Panc1 (cell line): ENCODE measurements around the gene PSD4.

Experiments
- POLR2AphosphoS5 ChIP-seq: IDR thresholded peaks from 2 replicates; pipeline ENCODE4 v1.6.1; 2012; ENCODE audit warnings: mild to moderate bottlenecking, low read depth, low read length, moderate library complexity
- SIN3A ChIP-seq: IDR thresholded peaks from 2 replicates; pipeline ENCODE4 v1.6.1; 2012; ENCODE audit warnings: low read depth, mild to moderate bottlenecking, low read length, moderate library complexity, borderline replicate concordance; ENCODE audit not compliant: insufficient read depth
- TCF7L2 ChIP-seq: IDR thresholded peaks from 2 replicates; pipeline ENCODE4 v1.6.1; 2011; ENCODE audit warnings: mild to moderate bottlenecking, low read depth, low read length, inconsistent platforms
- TF ChIP-seq, protein P1 (sequence below): fragments of 450-650 bp; IDR thresholded peaks from 2 replicates; pipeline ENCODE4 v1.5.1; 2017; ENCODE audit warnings: mild to moderate bottlenecking
- TF ChIP-seq, protein P2 (sequence below), 2 experiments: IDR thresholded peaks; 2 replicates each; pipeline ENCODE4 v1.6.1; 2011 to 2012; ENCODE audit warnings: low read depth in 2 of 2, control low read depth in 1 of 2, low read length in 1 of 2, mild to moderate bottlenecking in 1 of 2, moderate library complexity in 1 of 2; ENCODE audit not compliant: insufficient read depth in 1 of 2

DNA sequence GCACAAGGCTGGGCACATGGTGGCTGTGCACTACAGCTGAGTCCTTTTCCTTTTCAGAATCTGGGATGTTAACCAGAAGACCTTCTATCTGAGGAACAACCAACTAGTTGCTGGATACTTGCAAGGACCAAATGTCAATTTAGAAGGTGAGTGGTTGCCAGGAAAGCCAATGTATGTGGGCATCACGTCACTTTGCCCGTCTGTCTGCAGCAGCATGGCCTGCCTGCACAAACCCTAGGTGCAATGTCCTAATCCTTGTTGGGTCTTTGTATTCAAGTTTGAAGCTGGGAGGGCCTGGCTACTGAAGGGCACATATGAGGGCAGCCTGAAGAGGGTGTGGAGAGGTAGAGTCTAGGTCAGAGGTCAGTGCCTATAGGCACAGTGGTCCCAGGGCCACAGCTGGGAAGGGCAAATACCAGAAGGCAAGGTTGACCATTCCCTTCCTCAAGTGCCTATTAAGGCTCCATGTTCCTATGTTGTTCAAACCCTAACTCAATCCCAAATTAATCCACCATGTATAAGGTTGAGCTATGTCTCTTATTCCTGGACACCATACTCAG, 44.2 kb upstream of the PSD4 start:
- TF ChIP-seq, protein P1, sequence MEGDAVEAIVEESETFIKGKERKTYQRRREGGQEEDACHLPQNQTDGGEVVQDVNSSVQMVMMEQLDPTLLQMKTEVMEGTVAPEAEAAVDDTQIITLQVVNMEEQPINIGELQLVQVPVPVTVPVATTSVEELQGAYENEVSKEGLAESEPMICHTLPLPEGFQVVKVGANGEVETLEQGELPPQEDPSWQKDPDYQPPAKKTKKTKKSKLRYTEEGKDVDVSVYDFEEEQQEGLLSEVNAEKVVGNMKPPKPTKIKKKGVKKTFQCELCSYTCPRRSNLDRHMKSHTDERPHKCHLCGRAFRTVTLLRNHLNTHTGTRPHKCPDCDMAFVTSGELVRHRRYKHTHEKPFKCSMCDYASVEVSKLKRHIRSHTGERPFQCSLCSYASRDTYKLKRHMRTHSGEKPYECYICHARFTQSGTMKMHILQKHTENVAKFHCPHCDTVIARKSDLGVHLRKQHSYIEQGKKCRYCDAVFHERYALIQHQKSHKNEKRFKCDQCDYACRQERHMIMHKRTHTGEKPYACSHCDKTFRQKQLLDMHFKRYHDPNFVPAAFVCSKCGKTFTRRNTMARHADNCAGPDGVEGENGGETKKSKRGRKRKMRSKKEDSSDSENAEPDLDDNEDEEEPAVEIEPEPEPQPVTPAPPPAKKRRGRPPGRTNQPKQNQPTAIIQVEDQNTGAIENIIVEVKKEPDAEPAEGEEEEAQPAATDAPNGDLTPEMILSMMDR: no peak
- TF ChIP-seq SIN3A: no peak
- TF ChIP-seq, protein P2, sequence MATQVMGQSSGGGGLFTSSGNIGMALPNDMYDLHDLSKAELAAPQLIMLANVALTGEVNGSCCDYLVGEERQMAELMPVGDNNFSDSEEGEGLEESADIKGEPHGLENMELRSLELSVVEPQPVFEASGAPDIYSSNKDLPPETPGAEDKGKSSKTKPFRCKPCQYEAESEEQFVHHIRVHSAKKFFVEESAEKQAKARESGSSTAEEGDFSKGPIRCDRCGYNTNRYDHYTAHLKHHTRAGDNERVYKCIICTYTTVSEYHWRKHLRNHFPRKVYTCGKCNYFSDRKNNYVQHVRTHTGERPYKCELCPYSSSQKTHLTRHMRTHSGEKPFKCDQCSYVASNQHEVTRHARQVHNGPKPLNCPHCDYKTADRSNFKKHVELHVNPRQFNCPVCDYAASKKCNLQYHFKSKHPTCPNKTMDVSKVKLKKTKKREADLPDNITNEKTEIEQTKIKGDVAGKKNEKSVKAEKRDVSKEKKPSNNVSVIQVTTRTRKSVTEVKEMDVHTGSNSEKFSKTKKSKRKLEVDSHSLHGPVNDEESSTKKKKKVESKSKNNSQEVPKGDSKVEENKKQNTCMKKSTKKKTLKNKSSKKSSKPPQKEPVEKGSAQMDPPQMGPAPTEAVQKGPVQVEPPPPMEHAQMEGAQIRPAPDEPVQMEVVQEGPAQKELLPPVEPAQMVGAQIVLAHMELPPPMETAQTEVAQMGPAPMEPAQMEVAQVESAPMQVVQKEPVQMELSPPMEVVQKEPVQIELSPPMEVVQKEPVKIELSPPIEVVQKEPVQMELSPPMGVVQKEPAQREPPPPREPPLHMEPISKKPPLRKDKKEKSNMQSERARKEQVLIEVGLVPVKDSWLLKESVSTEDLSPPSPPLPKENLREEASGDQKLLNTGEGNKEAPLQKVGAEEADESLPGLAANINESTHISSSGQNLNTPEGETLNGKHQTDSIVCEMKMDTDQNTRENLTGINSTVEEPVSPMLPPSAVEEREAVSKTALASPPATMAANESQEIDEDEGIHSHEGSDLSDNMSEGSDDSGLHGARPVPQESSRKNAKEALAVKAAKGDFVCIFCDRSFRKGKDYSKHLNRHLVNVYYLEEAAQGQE (IDR thresholded peaks at IDR 0.05; ENCODE audit: insufficient read depth in 1 of 2, low read depth in 2 of 2, low read length in 1 of 2): no peak
- no peak for TF ChIP-seq POLR2AphosphoS5
- TF ChIP-seq TCF7L2: no peak
